GM21390 (cell line): ENCODE measurements around the gene ZBTB46.
"Not testable (repeated sequence)": the region's sequence is repeated elsewhere in the genome, so short reads cannot be mapped to it uniquely, and the experiment has no call there.

ENCODE experiments used
- ATAC-seq: cut with Tn5 transposase; IDR thresholded peaks from one replicate; pipeline ENCODE4 v1.9.1; 2021; ENCODE audit not compliant: unreplicated experiment

The ZBTB46 gene

DNA sequence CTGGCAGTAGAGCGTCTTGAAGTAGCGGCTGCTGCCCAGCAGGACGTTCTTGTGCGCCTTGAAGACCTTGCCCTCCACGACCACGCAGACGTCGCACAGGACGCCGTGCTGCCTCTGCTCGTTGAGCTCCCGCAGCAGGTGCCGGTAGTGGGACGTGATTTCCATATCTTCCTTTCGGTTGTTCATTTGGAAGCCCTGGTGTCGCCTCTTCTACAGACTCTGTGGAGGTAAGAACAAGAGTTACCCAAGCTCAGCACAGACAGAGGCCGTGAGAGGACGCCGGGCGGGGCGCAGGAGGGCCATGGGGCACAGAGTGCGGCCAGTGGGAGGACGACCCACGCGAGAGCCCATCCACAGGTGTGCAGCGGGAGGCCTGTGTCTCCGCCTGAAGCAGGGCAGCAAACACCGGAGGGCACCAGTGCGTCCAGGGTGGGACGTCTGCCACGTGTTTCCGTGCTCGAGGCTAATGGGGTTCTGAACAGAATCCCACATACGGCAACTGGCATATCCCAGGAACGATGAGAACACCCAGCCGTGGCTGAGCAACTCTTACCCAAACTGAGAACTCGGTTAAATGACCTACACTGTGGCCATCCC is 40.4 kb downstream of the ZBTB46 start:
- ATAC-seq = no peak

DNA sequence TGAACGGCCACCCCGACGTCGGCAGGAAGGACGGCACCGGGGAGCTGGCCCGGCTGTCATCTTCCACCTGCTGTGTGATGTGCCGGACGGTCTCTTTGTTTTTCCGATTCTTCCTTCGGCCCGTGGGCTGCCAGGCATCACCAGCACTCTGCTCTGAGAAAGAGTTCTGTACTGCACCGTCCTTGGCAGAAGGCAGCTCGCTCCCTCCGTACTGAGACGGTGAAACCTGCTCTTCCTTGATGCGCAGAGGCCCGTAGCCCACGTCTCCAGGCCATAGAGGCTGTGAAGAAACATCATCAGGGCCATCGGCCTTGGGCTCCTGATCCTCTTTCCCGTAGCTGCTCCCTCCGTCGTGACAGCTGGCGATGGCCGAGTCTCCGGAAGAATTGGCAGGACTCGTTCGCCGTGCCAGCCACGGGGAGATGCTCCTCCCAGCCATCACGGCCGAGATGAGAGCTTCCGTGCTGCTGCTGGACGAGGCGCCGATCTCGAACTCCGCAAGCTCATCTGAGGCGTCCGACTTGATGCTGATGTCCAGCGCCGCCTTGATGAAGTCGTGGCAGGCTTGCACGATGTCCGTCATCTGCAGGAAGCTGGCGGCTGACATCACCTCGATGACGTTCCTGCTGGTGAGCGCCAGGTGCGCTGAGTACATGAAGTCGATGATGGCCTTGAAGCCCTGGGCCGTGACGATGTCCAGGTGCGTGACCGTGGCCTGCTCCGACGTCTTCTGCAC is 41.1 kb downstream of the ZBTB46 start:
- ATAC-seq = no peak

DNA sequence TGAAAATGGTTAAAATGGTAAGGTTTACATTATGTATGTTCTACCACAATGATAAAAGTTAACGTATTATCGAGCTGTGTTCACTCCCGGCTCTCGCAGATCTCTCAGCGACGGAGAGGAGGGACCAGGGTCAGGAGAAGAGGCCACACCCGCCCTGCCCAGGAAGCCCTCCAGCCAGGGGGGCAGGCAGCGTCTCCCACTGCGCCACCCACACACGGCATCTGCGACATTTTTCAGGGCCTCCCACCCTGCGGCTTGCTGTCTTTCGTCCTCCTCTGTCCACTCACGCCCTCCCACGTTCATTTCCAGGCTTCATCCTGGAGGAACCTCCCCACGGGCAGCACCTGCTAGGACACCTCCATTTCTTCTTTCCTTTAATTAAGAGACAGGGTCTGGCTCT is 43.3 kb downstream of the ZBTB46 start:
- ATAC-seq = no peak

DNA sequence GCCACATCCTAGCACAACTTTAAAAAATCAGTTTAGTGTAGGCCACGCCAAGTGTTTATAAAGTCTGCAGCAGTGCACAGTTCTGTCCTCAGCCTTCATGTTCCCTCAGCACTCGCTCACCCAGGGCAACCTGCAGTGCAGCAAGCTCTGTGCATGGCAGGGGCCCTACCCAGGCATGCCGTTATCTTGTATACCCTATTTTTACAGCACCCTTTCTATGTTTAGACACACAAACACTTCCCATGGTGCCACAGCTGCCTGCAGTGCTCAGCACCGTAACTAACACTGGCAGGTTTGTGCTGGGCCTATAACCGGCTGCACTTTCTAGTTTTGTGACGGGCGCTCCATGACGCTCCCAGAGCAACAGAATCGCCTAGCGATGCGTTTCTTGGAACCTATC is 43.8 kb downstream of the ZBTB46 start:
- no peak for ATAC-seq

DNA sequence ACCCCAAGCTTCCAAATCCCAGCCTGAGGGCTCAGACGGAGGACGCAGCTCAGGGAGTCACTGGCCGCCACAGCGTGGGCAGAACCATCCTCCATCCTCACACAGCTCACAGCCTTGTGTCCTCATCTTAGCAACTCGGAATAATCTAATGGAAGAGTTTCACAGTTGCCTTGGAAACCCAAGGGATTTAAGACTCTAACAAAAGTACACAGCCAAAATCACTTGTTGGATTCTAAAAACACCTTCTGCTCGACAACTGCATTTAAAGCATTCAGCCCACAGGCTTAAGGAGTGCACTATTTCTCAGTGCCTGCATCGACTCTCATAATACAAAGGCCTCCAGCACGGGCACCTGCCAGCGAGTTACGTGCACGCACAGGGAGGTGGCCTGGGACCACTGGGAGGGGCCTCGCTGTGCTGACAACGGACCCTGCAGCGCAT is 45.4 kb downstream of the ZBTB46 start:
- ATAC-seq = no peak

DNA sequence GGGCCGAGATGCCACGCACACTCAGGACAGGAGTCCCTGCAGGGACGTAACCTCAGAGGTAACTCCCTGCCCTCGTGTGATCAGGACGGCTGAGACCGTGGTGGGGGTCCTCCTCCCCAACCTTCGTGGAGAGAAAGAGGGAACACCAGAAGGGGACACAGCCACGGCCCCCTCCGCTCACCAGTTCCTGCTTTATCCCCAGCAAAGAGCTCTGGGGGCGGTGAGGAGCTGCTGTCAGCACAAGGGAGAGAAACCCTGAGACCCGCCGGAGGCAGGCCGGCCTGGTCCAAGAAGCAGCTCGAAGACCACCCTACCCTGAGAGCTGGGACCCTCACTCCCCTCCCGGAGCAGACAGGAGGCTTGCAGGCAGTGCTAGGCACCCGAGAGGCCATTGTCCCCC is 47.1 kb downstream of the ZBTB46 start:
- no peak for ATAC-seq

DNA sequence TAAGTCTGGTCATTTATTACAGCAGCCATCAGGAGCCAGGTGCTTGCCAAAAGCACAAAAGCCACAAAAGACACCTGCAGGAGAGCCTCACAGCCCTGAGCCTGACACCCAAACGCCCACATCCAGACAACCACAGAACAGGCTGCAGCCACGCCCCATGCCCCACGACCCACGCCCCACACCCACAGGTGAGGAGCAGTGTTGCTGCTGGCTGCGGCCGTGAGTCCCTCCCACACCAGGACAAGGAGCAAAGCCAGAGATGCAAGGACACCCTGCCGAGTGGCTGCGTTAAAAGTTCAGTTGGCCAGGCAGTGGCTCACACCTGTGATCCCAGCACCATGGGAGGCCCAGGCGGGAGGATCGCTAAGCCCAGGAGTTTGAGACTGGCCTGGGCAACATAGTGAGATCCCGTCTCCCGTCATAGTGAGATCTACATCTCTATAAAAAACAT is 48.5 kb downstream of the ZBTB46 start:
- ATAC-seq = no peak

DNA sequence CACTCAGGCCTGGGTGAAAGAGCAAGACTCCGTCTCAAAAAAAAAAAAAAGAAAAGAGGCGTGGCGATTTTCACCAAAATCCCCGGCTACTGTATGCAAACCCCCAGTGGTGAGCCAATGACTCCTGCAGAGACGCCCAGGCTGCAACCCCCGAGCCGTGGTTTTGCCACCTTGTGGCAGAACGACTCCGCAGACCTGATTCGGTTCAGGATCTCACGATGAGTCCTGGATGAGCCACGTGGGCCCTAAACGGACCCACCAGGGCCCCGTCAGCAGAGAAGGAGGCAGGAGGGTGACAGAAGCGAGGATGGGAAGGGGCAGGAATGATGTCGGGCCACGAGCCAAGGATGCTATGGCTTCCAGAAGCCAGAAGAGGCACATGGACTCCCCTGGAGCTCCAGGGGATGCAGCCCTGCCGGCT is 49.0 kb downstream of the ZBTB46 start:
- no peak for ATAC-seq

DNA sequence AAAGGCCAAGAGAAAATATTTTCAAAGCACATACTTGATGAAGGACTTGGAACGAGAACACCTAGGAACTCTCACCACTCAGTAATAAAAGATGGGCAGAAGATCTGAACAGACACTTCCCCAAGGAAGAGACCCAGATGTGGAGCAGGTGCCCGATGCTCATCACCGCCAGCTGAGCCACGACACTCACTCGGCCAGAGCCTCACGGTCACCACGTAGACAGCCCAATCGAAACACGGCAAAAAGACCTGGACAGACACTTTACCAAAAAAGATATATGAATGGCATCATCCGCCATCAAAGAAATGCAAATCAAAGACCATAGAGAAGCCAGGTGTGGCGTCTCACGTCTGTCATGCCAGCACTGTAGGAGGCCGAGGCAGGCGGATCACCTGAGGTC is 49.9 kb downstream of the ZBTB46 start:
- no peak for ATAC-seq

DNA sequence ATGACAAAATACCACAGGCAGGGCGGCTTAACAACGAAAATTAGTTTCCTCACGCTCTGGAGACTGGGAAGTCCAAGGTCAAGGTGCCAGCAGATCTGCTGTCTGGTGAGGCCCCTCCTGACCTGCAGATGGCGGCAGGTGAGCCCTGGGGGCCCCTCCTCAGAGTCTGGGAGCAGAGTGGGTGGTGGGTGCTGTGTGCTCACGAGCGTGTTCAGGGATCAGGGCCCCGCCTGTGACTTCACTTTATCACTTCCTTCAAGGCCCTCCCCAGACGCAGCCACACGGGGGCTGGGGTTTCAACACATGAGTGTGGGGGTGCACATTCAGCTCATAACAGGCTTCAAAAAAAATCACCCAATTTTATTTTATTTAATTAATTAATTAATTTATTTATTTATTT is 52.2 kb downstream of the ZBTB46 start:
- no peak for ATAC-seq

DNA sequence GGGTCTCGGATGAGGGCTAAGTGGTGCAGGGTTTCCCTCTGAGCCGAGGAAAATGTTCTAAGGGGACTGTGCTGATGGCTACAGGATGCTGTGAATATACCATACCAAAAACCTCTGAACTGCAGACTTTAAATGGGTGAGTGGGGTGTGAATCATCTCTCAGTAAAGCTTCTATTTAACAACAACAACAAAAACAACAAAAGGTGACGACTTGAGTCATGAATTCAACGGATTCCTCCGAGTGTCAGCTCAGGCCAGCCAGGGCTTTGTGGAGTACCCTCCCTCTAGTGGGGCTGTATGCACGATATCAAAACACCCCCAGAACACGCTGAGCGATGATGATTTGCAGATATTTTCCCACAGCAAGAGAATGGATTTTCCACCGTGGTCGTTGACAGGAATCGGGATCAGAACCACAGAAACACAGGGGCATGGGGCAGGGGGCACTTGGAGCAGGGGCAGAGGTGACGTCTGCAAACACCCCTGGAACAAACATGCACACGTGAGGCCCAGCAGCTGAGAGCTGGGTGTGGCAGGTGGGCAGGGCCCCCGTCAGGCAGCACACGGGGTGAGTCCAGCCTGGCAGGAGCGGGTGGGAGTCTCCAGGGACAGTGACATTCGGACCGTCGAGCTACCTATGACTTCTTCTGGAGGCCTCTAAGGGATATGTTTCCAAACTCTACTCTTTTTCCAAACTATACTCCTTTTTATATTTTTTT is 52.9 kb downstream of the ZBTB46 start:
- no peak for ATAC-seq

DNA sequence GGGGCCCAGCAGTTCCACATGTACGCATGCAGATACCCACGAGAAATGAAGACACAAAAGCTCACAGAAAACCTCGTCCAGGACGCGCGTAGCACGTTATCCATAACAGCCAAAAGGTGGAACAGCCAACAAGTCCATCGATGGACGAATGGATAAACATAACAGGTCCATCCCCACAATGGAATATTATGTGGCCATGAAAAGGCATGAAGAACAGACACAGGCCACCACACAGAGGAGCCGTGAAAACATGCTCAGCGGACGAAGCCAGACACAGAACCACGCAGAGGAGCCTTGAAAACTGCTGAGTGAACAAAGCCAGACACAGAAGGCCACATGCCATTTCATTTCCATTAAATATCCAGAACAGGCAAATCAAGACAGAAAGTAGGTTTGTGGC is 53.5 kb downstream of the ZBTB46 start:
- no peak for ATAC-seq

DNA sequence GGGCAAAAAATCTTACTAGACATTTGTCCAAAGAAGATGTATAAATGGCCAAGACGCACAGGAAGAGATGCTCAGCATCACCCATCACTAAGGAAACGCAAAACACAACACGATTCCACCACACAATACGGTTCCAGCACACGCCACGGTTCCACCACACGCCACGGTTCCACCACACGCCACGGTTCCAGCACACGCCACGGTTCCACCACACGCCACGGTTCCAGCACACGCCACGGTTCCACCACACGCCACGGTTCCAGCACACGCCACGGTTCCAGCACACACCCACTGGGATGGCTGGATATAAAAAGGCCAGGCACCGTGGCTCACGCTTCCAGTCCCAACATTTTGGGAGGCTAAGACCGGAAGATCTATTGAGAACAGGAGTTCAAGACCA is 54.2 kb downstream of the ZBTB46 start:
- ATAC-seq = not testable (repeated sequence)

DNA sequence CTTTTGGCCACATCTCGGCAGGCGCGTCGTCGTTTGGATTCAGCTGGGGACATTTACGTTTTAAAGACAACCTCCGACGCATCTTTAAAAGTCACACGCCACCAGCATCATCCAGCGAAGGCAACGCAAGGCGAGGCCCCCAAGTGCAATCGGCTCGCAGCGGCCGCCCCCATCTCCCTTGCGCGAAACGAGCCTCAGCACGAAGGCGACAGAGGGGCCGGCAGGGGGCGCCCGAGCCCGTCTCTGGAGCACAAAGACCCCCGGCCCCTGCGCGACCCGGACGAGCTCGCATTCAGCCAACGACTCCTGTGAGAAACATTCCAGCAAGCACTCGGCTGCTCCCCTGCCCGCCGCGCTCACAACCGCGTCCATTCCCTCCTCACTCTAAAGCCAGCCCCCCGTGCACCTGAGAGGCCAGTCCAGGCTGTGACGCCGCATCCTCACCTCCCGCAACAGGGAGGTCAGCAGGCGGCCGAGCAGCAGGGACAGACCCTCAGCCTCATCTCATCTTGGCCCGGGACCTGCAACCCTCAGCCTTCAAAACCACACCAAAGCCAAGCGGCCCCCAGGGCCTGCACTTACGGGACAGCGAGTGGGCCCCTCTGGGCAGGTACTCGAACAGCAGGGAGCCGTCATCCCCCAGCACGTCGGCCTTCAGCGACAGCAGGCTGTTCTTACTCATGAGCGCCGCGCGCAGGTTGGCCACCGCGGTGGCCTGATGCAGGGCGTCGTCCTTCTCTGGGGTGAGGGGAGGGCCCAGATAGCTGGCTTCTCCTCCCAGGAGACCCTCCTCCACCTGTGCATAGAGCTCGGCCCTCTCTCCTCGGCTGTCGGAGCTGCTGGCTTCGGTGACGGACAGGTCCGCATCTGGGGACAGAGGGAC is 55.7 kb downstream of the ZBTB46 start:
- no peak for ATAC-seq

DNA sequence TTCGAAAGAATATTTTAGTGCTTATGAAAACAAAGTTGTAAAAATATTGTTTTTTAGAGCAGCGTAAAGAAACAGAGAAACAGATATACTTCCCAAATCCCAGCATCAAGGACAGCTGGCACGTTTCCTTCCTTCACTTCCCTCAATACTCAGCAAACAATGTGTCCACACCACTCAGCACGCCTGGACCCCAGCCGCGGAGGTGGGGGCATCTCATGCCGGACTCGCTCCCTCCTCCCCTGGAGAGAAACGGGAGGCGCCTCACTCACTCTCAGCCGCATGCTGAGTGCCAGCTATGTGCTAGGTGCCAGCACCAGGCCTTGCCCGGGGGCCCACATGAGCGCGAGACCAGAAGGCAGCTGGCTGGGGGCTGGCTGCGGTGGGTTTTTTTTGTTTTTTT is 56.8 kb downstream of the ZBTB46 start:
- no peak for ATAC-seq

DNA sequence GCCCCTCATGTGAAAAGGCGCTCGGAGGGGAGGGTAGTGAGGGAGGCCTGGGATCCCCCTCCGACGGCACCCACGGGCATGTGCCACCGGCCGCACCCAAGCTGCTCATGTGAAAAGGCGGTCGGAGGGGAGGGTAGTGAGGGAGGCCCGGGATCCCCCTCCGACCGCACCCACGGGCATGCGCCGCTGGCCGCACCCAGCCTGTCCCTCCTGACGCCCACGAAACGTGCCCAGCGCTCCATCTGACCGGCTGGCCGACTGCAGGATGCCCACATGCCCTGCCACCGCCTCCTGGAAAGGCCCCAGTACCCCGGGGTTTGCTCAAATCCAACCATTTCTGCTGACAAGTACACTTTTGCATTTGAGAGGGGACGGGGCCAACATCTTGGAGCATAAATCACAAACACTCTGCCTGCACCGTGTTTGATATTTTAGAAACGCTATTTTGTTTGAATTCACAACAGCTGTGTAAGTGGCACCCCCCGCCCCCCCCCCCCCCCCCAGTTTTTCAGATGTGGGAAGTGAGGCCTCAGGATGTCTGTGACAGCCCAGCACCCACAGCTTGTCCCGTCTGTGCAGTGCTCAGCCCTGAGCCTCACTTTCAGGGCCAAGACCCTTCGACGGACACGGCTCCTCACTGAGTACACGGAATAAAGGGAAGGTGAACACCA is 57.4 kb downstream of the ZBTB46 start:
- ATAC-seq = no peak

DNA sequence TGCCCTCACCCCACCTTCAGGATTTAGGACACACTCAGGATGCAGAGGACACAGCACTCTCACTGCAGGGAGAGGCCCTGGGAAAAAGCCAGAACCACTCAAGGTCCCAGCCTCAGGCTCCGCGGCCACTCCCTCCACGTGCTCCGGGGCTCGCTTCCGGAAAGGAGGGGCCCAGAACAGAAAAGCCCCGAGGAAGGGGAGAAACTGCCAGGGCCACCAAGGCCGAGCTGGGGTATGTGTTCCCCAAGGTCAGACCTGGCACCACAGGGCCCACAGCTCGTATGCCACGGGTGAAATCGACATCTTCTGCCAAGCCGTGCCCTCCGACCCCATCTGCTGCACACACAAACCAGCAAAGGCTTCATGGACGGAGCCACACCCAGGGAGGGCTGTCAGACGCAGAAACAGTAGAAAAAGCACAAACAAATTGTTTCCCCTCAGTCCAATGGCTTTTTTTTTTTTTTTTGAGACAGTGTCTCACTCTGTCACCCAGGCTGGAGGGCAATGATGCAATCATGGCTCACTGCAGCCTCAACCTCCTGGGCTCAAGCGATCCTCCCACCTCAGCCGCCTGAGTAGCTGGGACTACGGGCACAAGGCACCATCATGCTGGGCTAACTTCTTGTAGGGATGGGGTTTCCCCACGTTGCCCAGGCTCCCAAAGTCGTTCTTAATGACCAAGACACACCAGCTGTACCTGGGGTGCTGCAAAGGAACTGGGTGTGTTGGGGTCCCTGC is 58.1 kb downstream of the ZBTB46 start:
- ATAC-seq = no peak

DNA sequence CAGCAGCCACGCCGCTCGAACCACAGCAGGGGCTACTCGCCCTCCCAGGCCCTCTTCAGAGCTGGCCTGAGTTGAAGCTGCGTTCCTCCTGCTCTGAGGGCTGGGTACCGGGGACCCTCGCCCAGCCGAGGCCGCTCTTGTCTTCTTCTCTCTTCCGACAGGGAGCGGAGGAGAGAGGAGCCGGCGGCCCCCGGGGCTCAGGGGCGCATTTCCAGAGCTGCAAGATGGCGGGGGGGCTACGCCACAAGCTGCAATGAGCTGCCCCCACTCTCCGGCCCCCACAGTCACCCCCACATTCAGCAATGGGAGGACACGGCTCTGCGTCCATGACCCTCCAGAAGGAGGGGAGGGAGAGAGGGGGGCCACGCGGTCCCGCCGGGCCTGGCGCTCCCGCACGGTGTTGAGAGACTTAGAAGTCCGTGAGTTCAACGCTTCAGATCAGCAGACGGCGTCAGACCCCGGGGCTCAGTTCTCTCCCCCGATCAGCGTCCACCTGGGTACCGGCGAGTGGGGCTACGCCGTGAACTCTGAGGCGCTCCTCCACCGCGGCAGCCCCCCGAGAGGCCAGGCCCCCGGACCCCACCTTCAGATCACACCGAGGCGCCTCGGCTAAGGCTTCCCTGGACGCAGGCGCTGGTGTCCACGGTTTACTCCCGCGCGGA is 59.9 kb downstream of the ZBTB46 start:
- ATAC-seq = no peak

DNA sequence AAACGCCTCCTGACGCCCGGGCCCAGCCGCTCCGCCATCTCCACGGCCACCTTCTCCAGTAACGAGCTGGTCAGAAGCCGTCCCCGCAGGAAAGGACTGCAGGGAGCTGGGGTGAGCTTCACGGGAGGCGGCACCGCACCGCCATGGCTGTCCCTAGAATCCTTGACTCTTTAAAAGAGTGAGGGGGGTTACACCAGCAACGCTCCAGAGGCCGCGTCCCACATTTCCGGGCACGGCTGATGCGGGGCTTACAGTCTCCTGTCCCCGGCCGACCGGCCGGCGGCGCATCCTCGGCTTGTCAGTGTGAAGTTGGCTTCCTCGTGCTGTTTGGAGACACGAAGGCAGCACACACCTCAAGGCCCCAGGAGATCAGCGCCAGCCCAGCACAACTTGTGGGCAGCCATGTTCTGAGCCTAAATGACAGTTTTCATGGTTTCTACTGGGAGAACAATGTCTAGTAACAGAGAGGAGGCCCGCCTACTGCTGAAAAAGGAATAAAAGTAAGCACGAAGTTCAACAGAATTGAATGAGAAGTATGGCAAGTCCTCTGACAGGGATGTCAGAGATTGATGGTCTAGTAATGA is 61.1 kb downstream of the ZBTB46 start:
- no peak for ATAC-seq
